CD4-positive, alpha-beta memory T cell (primary cell): ENCODE data around the gene YARS1. TPM values are rescaled to one million over a fixed set of nuclear protein-coding genes. Genes with fewer than 3 reads are reported as not detected.
A peak's percentile ranks its signal among the peaks of the same experiment; 100 is the strongest.

Experiments
- CTCF ChIA-PET: fragments of 350-600 bp; sonication (Branson Sonifier 250); formaldehyde crosslinking; loops from one replicate; lab custom pipeline; 2021; ENCODE audit warnings: inconsistent platforms; ENCODE audit not compliant: partially characterized antibody; lab: Charles Lee
- POLR2A ChIA-PET: fragments of 350-600 bp; sonication (Branson Sonifier 250); formaldehyde crosslinking; loops from one replicate; lab custom pipeline; 2021; ENCODE audit not compliant: partially characterized antibody; lab: Charles Lee
- DNase-seq, 5 donors: peaks; one replicate each; pipeline versions ENCODE4 v3.0.0 to v3.0.0-alpha.2; 2020 to 2022; ENCODE audit warnings: mixed read lengths in 1 of 5
- H3K27ac ChIP-seq: one replicate; pipeline ENCODE4 v1.7.0; 2013; ENCODE audit warnings: low read depth, low read length
- H3K27me3 ChIP-seq: 2 replicates; pipeline ENCODE4 v1.7.0; 2013; ENCODE audit warnings: mild to moderate bottlenecking, low read length, moderate library complexity; ENCODE audit not compliant: insufficient read depth
- H3K36me3 ChIP-seq: 2 replicates; pipeline ENCODE4 v1.7.0; 2013; ENCODE audit warnings: mild to moderate bottlenecking, low read length, moderate library complexity; ENCODE audit not compliant: insufficient read depth
- H3K4me1 ChIP-seq: 2 replicates; pipeline ENCODE4 v1.7.0; 2013; ENCODE audit warnings: mild to moderate bottlenecking, low read length, moderate library complexity; ENCODE audit not compliant: insufficient read depth
- H3K4me3 ChIP-seq, 2 donors: one replicate each; pipeline ENCODE4 v1.7.0; 2013; ENCODE audit warnings: low read length in 2 of 2, mild to moderate bottlenecking in 1 of 2
- H3K9me3 ChIP-seq, 2 donors: one replicate each; pipeline ENCODE4 v1.7.0; 2013; ENCODE audit warnings: low read length in 2 of 2, control low read depth in 1 of 2; ENCODE audit not compliant: control insufficient read depth in 1 of 2
- H3K27ac Mint-ChIP-seq, 7 donors: one replicate each; pipeline ENCODE4 v1.8.0; 2020 to 2021; ENCODE audit warnings: mixed read lengths in 7 of 7, mild to moderate bottlenecking in 6 of 7, inconsistent platforms in 3 of 7, moderate library complexity in 3 of 7
- H3K27me3 Mint-ChIP-seq, 2 donors: one replicate each; pipeline ENCODE4 v1.8.0; 2020 to 2021; ENCODE audit warnings: mixed read lengths in 2 of 2
- H3K36me3 Mint-ChIP-seq, 2 donors: one replicate each; pipeline ENCODE4 v1.8.0; 2020 to 2021; ENCODE audit warnings: mixed read lengths in 2 of 2, inconsistent platforms in 1 of 2, mild to moderate bottlenecking in 1 of 2
- H3K4me1 Mint-ChIP-seq, 4 donors: one replicate each; pipeline ENCODE4 v1.8.0; 2020 to 2021; ENCODE audit warnings: mixed read lengths in 4 of 4, mild to moderate bottlenecking in 1 of 4
- H3K4me3 Mint-ChIP-seq, 8 donors: one replicate each; pipeline ENCODE4 v1.8.0; 2020 to 2021; ENCODE audit warnings: mixed read lengths in 8 of 8, mild to moderate bottlenecking in 7 of 8, moderate library complexity in 6 of 8, inconsistent platforms in 3 of 8
- H3K9me3 Mint-ChIP-seq, 8 donors: one replicate each; pipeline ENCODE4 v1.8.0; 2020 to 2021; ENCODE audit warnings: mixed read lengths in 8 of 8, mild to moderate bottlenecking in 5 of 8, inconsistent platforms in 3 of 8, moderate library complexity in 1 of 8
- intact Hi-C: fragments of 100-400 bp; cut with micrococcal nuclease; formaldehyde crosslinking; loops from one replicate; pipeline ENCODE4 v1.15.1; 2023
- polyA plus RNA-seq, 2 donors: library from polyadenylated mRNA; unstranded; fragments of 300-500 nt; fragmentation: Illumina TruSeq; gene quantifications; one replicate each; pipeline ENCODE4 v1.2.3, GENCODE V29; 2021
- total RNA-seq, 2 experiments: library from RNA; stranded (reverse); gene quantifications; one replicate each; pipeline ENCODE4 v1.2.3, GENCODE V29; 2021

YARS1 gene
- total and polyA plus RNA-seq, 4 experiments from 2014 or later: 46.6 to 114 (median 89.8) TPM

GRCh38 chr1:32743380-32744070, 73.6 kb downstream of the YARS1 start:
- H3K4me3 ChIP-seq: no peak overlapping the region
- Mint-ChIP-seq H3K4me1 (peaks cover 0 to 5% (median 0%) of the 10 kb centered on the region in 4 donors), H3K27ac (no peak overlapping the region), H3K9me3 (no peaks in the 10 kb centered on the region), H3K27me3 (peaks cover 6 to 8% of the 10 kb centered on the region in 2 donors), H3K36me3 (no peaks in the 10 kb centered on the region), H3K4me3 (peak overlapping the region in 3 of 8 donors; percentile 33 to 56 (median 35))
- DNase-seq: no peak
- peaks cover 5% of the 10 kb centered on the region for H3K4me1 ChIP-seq
- POLR2A ChIA-PET: no interaction called here
- peaks cover 12% of the 10 kb centered on the region for H3K27me3 ChIP-seq
- intact Hi-C loops: no loop called here
- no peaks in the 10 kb centered on the region for H3K9me3 ChIP-seq
- H3K36me3 ChIP-seq: no peaks in the 10 kb centered on the region
- CTCF ChIA-PET: interaction anchor here (1.6 kb wide), 1 partner anchor 31 kb away, joined by 8 read pairs; no protein-coding TSS in a partner anchor
- no peak overlapping the region for H3K27ac ChIP-seq

GRCh38 chr1:32742956-32743355, 74.2 kb downstream of the YARS1 start:
- H3K27ac Mint-ChIP-seq: no peak overlapping the region
- POLR2A ChIA-PET: no interaction called here
- DNase-seq: no peak
- Histone ChIP-seq H3K36me3 (no peaks in the 10 kb centered on the region), H3K27me3 (peaks cover 12% of the 10 kb centered on the region), H3K9me3 (no peaks in the 10 kb centered on the region), H3K27ac (no peak overlapping the region), H3K4me3 (no peak overlapping the region), H3K4me1 (peaks cover 5% of the 10 kb centered on the region)
- peaks cover 6 to 8% of the 10 kb centered on the region in 2 donors for H3K27me3 Mint-ChIP-seq
- peak overlapping the region in 7 of 8 donors; percentile 31 to 61 (median 54) for H3K4me3 Mint-ChIP-seq
- peaks cover 0 to 5% (median 0%) of the 10 kb centered on the region in 4 donors for H3K4me1 Mint-ChIP-seq
- intact Hi-C loops: no loop called here
- no peaks in the 10 kb centered on the region for H3K36me3 Mint-ChIP-seq
- CTCF ChIA-PET: interaction anchor here (1.6 kb wide), 1 partner anchor 31 kb away, joined by 8 read pairs; no protein-coding TSS in a partner anchor
- H3K9me3 Mint-ChIP-seq: no peaks in the 10 kb centered on the region

- Mint-ChIP-seq H3K36me3 (no peaks in the 10 kb centered on the region), H3K4me1 (peaks cover 0 to 5% (median 0%) of the 10 kb centered on the region in 4 donors), H3K9me3 (no peaks in the 10 kb centered on the region), H3K27me3 (peaks cover 6 to 8% of the 10 kb centered on the region in 2 donors), H3K27ac (no peak overlapping the region), H3K4me3 (peak overlapping the region in 7 of 8 donors; percentile 24 to 61 (median 49))
- Histone ChIP-seq H3K9me3 (no peaks in the 10 kb centered on the region), H3K36me3 (no peaks in the 10 kb centered on the region), H3K4me1 (peaks cover 5% of the 10 kb centered on the region), H3K27me3 (peaks cover 12% of the 10 kb centered on the region), H3K4me3 (no peak overlapping the region), H3K27ac (no peak overlapping the region)
- DNase-seq: no peak
- ChIA-PET POLR2A (no interaction called here), CTCF (interaction anchor here (1.6 kb wide), 1 partner anchor 30 kb away, joined by 8 read pairs; no protein-coding TSS in a partner anchor)
- intact Hi-C loops: no loop called here
Measured at GRCh38 chr1:32742199-32742947, 74.8 kb downstream of the YARS1 start.

GRCh38 chr1:32741413-32742198, 75.6 kb downstream of the YARS1 start:
- Mint-ChIP-seq H3K9me3 (no peaks in the 10 kb centered on the region), H3K27ac (peak overlapping the region in 1 of 7 donors; percentile 51), H3K4me3 (peak overlapping the region; percentile 59 to 81 (median 75)), H3K27me3 (peaks cover 7 to 8% of the 10 kb centered on the region in 2 donors), H3K36me3 (no peaks in the 10 kb centered on the region), H3K4me1 (peaks cover 0 to 5% (median 0%) of the 10 kb centered on the region in 4 donors)
- ChIA-PET CTCF (interaction anchor here (1.6 kb wide), 1 partner anchor 29 kb away, joined by 8 read pairs; no protein-coding TSS in a partner anchor), POLR2A (no interaction called here)
- no peak for DNase-seq
- Histone ChIP-seq H3K27ac (no peak overlapping the region), H3K36me3 (no peaks in the 10 kb centered on the region), H3K4me3 (no peak overlapping the region), H3K4me1 (peaks cover 5% of the 10 kb centered on the region), H3K27me3 (peaks cover 12% of the 10 kb centered on the region), H3K9me3 (no peaks in the 10 kb centered on the region)
- intact Hi-C loops: no loop called here

DNA sequence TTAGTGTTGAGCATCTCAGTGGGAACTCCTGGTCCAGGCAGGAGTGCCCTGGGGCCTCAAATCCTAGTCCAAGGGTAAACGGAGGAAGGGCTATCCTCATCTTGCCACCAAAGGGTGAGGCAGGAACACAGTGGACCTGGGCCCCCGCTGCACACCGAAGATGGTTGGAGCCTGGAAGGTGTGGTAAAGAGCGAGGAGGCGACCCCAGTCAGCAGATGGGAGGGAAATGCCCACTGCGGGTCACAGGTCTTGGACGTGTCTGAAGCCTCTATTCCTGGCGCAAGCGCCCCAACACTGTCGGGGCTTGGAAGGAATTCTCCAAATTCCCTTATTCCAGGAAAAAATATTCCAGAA, 76.1 kb downstream of the YARS1 start:
- POLR2A ChIA-PET: no interaction called here
- CTCF ChIA-PET: no interaction called here
- peaks cover 5% of the 10 kb centered on the region for H3K4me1 ChIP-seq
- H3K9me3 ChIP-seq: no peaks in the 10 kb centered on the region
- intact Hi-C loops: no loop called here
- H3K4me1 Mint-ChIP-seq: peaks cover 0 to 5% (median 0%) of the 10 kb centered on the region in 4 donors
- H3K4me3 Mint-ChIP-seq: peak overlapping the region in 7 of 8 donors; percentile 59 to 81 (median 75)
- H3K27me3 ChIP-seq: peaks cover 12% of the 10 kb centered on the region
- peaks cover 7 to 8% of the 10 kb centered on the region in 2 donors for H3K27me3 Mint-ChIP-seq
- no peaks in the 10 kb centered on the region for H3K36me3 Mint-ChIP-seq
- H3K27ac Mint-ChIP-seq: peak overlapping the region in 1 of 7 donors; percentile 51
- H3K9me3 Mint-ChIP-seq: no peaks in the 10 kb centered on the region
- no peak overlapping the region for H3K27ac ChIP-seq
- no peak overlapping the region for H3K4me3 ChIP-seq
- no peak for DNase-seq
- no peaks in the 10 kb centered on the region for H3K36me3 ChIP-seq

DNA sequence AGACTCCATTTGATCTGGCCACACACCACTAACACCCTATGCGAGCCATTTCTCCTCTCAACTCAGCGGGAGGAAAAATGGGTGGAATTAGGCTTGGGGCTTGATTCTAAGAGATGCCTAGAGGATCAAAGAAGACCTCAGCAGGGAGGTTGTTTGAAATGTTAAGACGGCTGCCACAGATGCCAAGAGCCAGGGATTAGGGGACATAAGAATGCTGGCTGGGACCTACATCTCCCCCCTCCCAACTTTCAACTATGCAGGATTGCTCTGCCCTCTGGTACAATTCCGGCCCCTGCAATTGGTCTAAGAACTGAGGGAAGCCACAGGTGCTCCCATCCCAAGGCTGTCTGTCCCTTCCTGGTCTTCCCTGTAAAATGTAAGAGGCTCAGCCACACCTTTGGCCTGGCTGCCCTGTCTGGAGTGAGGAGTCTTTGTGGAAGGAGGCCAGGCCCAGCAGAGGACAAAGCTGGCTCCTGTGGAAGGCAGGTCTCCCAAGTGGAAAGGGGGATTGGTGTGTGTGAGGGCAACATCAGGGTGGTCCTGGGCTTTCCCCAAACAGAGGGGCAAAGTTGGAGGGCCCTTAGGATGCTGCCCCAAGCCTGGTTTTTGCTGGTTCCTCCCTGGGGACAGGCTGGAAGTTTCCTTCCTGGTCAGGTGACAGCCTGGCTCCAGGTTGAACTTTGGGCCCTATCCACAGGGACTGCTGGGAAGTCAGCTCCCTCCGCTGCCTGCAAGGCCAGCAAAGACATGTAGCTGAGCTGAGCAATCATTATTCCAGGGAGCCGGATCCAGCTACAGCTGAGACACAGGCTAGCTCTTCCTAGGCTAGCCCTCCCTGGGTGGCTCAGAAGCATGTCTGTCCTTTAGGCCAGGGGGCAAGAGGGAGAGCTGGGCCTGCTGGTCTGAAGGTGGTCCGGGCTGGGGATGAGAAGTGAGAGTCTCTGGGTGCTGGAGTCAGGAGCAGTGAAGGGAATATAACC, 80.1 kb downstream of the YARS1 start:
- H3K27ac Mint-ChIP-seq: no peak overlapping the region
- intact Hi-C loops: no loop called here
- Histone ChIP-seq H3K27me3 (peaks cover 6% of the 10 kb centered on the region), H3K36me3 (no peaks in the 10 kb centered on the region), H3K27ac (no peak overlapping the region), H3K4me1 (peaks cover 5% of the 10 kb centered on the region), H3K4me3 (no peak overlapping the region), H3K9me3 (no peaks in the 10 kb centered on the region)
- no peak for DNase-seq
- H3K4me1 Mint-ChIP-seq: peaks cover 0 to 5% (median under 1%) of the 10 kb centered on the region in 4 donors
- H3K27me3 Mint-ChIP-seq: peaks cover 7 to 8% of the 10 kb centered on the region in 2 donors
- ChIA-PET CTCF (interaction anchor here (0.5 to 1.7 kb wide), 3 partner anchors 25 to 44 kb away, joined by 3 read pairs; no protein-coding TSS in a partner anchor), POLR2A (no interaction called here)
- no peak overlapping the region for H3K4me3 Mint-ChIP-seq
- H3K9me3 Mint-ChIP-seq: no peaks in the 10 kb centered on the region
- H3K36me3 Mint-ChIP-seq: no peaks in the 10 kb centered on the region
